ENCODE results near the gene NUP98.
A peak's percentile ranks its signal among the peaks of the same experiment; 100 is the strongest.

The NUP98 gene

DNA sequence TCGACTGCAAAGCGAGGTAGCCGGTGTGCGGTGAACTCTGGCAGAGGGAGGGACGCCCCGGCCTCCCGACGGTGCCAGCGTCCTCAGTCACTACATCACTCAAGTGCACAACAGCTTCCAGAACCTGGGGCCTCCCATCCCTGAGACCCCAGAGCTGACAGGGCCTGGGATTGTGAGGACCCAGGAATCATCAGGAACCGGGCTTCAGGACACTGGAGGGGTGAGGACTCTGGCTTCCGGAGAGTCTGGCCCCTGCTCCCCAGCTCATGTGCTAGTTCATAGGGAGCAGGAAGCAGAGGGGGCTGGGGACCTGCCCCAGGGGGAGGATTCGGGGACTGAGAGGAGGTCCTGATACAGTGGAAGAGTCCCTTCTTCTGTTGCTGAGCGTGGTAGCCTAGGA lies 160.2 kb downstream of the NUP98 start:
- no peak for DNase-seq
- H3K36me3 Mint-ChIP-seq (ENCODE audit: low read depth): peaks cover 13% of the 10 kb centered on the region
- TF ChIP-seq, protein P1, sequence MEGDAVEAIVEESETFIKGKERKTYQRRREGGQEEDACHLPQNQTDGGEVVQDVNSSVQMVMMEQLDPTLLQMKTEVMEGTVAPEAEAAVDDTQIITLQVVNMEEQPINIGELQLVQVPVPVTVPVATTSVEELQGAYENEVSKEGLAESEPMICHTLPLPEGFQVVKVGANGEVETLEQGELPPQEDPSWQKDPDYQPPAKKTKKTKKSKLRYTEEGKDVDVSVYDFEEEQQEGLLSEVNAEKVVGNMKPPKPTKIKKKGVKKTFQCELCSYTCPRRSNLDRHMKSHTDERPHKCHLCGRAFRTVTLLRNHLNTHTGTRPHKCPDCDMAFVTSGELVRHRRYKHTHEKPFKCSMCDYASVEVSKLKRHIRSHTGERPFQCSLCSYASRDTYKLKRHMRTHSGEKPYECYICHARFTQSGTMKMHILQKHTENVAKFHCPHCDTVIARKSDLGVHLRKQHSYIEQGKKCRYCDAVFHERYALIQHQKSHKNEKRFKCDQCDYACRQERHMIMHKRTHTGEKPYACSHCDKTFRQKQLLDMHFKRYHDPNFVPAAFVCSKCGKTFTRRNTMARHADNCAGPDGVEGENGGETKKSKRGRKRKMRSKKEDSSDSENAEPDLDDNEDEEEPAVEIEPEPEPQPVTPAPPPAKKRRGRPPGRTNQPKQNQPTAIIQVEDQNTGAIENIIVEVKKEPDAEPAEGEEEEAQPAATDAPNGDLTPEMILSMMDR (IDR thresholded peaks at IDR 0.05): no peak
- H3K27me3 Mint-ChIP-seq (ENCODE audit: low read depth, poor library complexity): peaks cover 2% of the 10 kb centered on the region
- H3K9me3 Mint-ChIP-seq: no peaks in the 10 kb centered on the region
- H3K4me1 Mint-ChIP-seq: peaks cover 47% of the 10 kb centered on the region
- no peak overlapping the region for H3K4me3 Mint-ChIP-seq
- peak overlapping the region; percentile 67 for H3K27ac Mint-ChIP-seq

DNA sequence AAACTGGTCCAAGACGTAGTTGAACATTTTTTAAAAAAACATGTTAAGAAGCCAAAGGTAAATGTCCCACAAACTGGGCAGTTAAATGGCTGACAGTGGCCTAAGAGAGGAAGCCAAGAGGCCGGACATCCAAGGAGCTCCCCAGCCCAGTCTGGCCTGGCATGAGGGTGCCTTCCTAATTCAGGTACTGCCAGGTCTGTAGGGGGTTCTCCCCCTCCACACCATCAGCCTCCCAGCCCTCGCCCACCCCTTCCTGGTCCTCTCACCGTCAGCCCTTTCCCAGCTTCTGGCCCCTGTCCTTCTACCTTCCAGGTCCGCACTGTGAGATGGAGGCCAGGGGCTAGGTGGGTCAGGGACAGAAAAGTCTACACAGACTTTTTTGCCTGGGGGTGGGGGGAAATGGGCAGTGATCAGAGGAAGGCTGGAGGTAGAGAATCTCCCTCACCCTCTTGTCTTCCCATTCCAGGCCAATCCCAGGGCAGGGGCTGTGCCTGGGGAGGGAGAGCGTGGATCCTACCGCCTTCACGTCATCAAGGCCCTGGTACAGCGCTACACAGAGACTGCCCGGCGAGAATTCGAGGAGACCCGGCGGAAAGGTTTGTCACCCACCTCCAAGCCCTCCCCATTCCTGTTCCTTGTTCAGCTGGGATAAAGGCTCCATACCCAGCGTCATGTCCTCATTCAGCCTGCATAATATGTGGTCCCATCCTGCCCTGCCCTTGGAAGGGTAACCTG lies 161.5 kb downstream of the NUP98 start:
- Mint-ChIP-seq H3K27ac (no peak overlapping the region), H3K4me3 (no peak overlapping the region), H3K4me1 (peaks cover 41% of the 10 kb centered on the region), H3K27me3 (ENCODE audit: low read depth, poor library complexity) (peaks cover 2% of the 10 kb centered on the region), H3K36me3 (ENCODE audit: low read depth) (peaks cover 13% of the 10 kb centered on the region), H3K9me3 (no peaks in the 10 kb centered on the region)
- TF ChIP-seq, protein P1 (IDR thresholded peaks at IDR 0.05): no peak
- DNase-seq: no peak

DNA sequence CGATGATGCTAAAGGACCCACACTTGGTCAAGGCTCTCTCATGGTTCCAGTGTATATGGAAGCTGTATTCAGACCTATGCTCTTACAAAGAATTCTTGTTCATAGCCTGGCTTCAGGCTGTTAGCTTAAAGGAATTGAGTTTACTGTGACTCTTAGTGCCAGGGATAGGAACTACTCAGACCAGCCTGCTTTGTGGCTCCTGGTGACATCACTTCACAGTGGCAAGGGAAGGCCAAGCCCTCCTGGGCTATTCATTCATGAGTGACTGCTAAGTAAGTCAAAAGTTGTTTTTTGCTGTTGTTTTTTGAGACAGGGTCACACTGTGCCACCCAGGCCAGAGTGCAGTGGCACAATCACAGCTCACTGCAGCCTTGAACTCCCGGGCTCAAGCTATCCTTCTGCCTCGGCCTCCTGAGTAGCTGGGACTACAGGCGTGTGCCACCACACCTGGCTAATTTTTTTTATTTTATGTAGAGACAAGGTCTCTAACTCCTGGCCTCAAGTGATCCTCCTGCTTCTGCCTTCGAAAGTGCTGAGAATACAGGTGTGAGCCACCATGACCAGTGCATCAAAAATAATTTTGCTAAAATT lies 165.2 kb downstream of the NUP98 start:
- Mint-ChIP-seq H3K36me3 (ENCODE audit: low read depth) (peaks cover 5% of the 10 kb centered on the region), H3K4me3 (no peak overlapping the region), H3K27me3 (ENCODE audit: low read depth, poor library complexity) (no peaks in the 10 kb centered on the region), H3K4me1 (peaks cover 24% of the 10 kb centered on the region), H3K9me3 (peaks cover 4% of the 10 kb centered on the region), H3K27ac (no peak overlapping the region)
- no peak for DNase-seq
- TF ChIP-seq, protein P1 (IDR thresholded peaks at IDR 0.05): no peak

DNA sequence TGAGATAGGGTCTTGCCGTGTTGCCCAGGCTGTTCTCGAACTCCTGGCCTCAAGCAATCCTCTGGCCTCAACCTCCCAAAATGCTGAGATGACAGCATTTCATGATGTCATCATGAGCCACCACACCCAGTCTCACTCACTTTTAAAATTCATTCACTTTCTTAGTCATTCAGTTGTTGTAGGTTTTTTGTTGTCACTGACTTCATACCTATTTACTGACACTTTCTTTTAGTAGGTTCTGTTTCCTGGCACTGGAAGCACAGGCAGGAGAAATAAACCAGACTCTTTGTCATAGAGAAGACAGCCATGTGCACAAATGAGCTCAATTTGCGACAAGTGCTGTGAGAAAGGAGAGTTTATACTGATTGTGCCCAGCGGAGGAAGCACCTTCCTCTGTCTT lies 166.0 kb downstream of the NUP98 start:
- TF ChIP-seq, protein P1 (IDR thresholded peaks at IDR 0.05): no peak
- Mint-ChIP-seq H3K36me3 (ENCODE audit: low read depth) (peaks cover 5% of the 10 kb centered on the region), H3K9me3 (peaks cover 4% of the 10 kb centered on the region), H3K27ac (no peak overlapping the region), H3K4me1 (peaks cover 16% of the 10 kb centered on the region), H3K27me3 (ENCODE audit: low read depth, poor library complexity) (peaks cover 3% of the 10 kb centered on the region), H3K4me3 (no peak overlapping the region)
- no peak for DNase-seq

DNA sequence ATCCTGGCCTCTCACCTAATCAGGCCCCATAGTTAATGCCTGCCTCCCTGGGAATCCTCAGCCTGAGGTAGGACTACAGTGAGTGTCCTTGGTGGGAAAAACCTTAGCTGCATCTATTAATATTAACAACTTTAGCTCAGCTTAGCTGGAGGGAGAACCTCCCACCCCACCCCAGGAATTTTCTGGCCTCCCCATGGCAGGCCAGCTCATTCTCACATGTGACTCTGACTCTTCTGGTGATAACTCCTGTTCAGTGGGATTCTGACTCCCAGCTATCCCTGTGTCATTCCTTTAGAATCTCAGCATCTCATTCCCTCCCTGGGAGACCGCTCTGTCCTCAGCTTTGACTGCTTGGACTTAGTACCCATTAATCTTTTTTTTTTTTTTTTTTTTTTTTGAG lies 170.1 kb downstream of the NUP98 start:
- H3K27ac Mint-ChIP-seq: no peak overlapping the region
- DNase-seq: no peak
- H3K27me3 Mint-ChIP-seq (ENCODE audit: low read depth, poor library complexity): peaks cover 3% of the 10 kb centered on the region
- peaks cover 4% of the 10 kb centered on the region for H3K9me3 Mint-ChIP-seq
- no peak overlapping the region for H3K4me3 Mint-ChIP-seq
- H3K36me3 Mint-ChIP-seq (ENCODE audit: low read depth): peaks cover 5% of the 10 kb centered on the region
- TF ChIP-seq, protein P1 (IDR thresholded peaks at IDR 0.05): no peak
- H3K4me1 Mint-ChIP-seq: peaks cover 7% of the 10 kb centered on the region
